ENCODE data around the gene TRIM33.
"Not testable (repeated sequence)": the region's sequence is repeated elsewhere in the genome, so short reads cannot be mapped to it uniquely, and the experiment has no call there.

TRIM33 gene

GRCh38 chr1:114418948-114419347 is 92.1 kb downstream of the TRIM33 start:
- not testable (repeated sequence) for DNase-seq (ENCODE audit: low read depth)

- DNase-seq (ENCODE audit: low read depth), result no peak
Observed at GRCh38 chr1:114397601-114398000, 113.4 kb downstream of the TRIM33 start.

GRCh38 chr1:114395863-114396262 is 115.1 kb downstream of the TRIM33 start:
- DNase-seq (ENCODE audit: low read depth), result no peak

GRCh38 chr1:114390960-114391359 is 120.0 kb downstream of the TRIM33 start:
- no peak for DNase-seq (ENCODE audit: low read depth)

GRCh38 chr1:114390361-114390760 is 120.6 kb downstream of the TRIM33 start:
- no peak for DNase-seq (ENCODE audit: low read depth)

- DNase-seq (ENCODE audit: low read depth), result no peak
Observed at GRCh38 chr1:114388432-114389003, 122.5 kb downstream of the TRIM33 start.

- not testable (repeated sequence) for DNase-seq (ENCODE audit: low read depth)
Observed at GRCh38 chr1:114387585-114387984, 123.4 kb downstream of the TRIM33 start.

- DNase-seq (ENCODE audit: low read depth), result no peak
Observed at GRCh38 chr1:114387010-114387360, 124.0 kb downstream of the TRIM33 start.

- no peak for DNase-seq (ENCODE audit: low read depth)
Observed at GRCh38 chr1:114386129-114387009, 124.6 kb downstream of the TRIM33 start.

GRCh38 chr1:114384922-114385321 is 126.1 kb downstream of the TRIM33 start:
- no peak for DNase-seq (ENCODE audit: low read depth)

GRCh38 chr1:114379987-114380386 is 131.0 kb downstream of the TRIM33 start:
- no peak for DNase-seq (ENCODE audit: low read depth)

GRCh38 chr1:114379358-114379757 is 131.6 kb downstream of the TRIM33 start:
- no peak for DNase-seq (ENCODE audit: low read depth)

- no peak for DNase-seq (ENCODE audit: low read depth)
Observed at GRCh38 chr1:114377356-114377755, 133.6 kb downstream of the TRIM33 start.

GRCh38 chr1:114369930-114370329 is 141.1 kb downstream of the TRIM33 start:
- DNase-seq (ENCODE audit: low read depth), result no peak

GRCh38 chr1:114369266-114369919 is 141.6 kb downstream of the TRIM33 start:
- DNase-seq (ENCODE audit: low read depth), result not testable (repeated sequence)

GRCh38 chr1:114368560-114369255 is 142.3 kb downstream of the TRIM33 start:
- DNase-seq (ENCODE audit: low read depth), result no peak

- no peak for DNase-seq (ENCODE audit: low read depth)
Observed at GRCh38 chr1:114367810-114368209, 143.2 kb downstream of the TRIM33 start.

GRCh38 chr1:114363230-114363629 is 147.8 kb downstream of the TRIM33 start:
- not testable (repeated sequence) for DNase-seq (ENCODE audit: low read depth)

- DNase-seq (ENCODE audit: low read depth), result no peak
Observed at GRCh38 chr1:114359791-114360190, 151.2 kb downstream of the TRIM33 start.

GRCh38 chr1:114355240-114355639 is 155.8 kb downstream of the TRIM33 start:
- DNase-seq (ENCODE audit: low read depth), result no peak

GRCh38 chr1:114353262-114353661 is 157.7 kb downstream of the TRIM33 start:
- DNase-seq (ENCODE audit: low read depth), result no peak

GRCh38 chr1:114352797-114353196 is 158.2 kb downstream of the TRIM33 start:
- DNase-seq (ENCODE audit: low read depth), result no peak
